Activated T-cell treated with anti-CD3 and anti-CD28 coated beads, Interleukin-2, amount 50 U/mL, for 72 hours (primary cell): Measurements from ENCODE around the gene STAT5A. TPM values are rescaled to one million over a fixed set of nuclear protein-coding genes. Genes with fewer than 3 reads are reported as not detected.

Experiments
- ATAC-seq, 2 donors: fragments of 150-1000 bp; cut with Tn5 transposase; replicated peaks in 1 of 2; 2 replicates each; pipeline ENCODE4 v1.10.0; 2021; ENCODE audit warnings: moderate library complexity in 2 of 2, mild to moderate bottlenecking in 1 of 2
- DNase-seq, 2 donors: peaks; one replicate each; pipeline ENCODE4 v3.0.0; 2021 to 2022; ENCODE audit warnings: mixed read lengths in 1 of 2
- H3K27ac Mint-ChIP-seq: one replicate; pipeline ENCODE4 v1.8.0; 2022; ENCODE audit warnings: mild to moderate bottlenecking, moderate library complexity, mixed read lengths
- H3K27me3 Mint-ChIP-seq: one replicate; pipeline ENCODE4 v1.8.0; 2022; ENCODE audit warnings: low read depth, mixed read lengths
- H3K36me3 Mint-ChIP-seq, 2 donors: one replicate each; pipeline ENCODE4 v1.8.0; 2022; ENCODE audit warnings: mixed read lengths in 2 of 2, mild to moderate bottlenecking in 1 of 2; ENCODE audit not compliant: insufficient read depth in 2 of 2
- H3K4me1 Mint-ChIP-seq: one replicate; pipeline ENCODE4 v1.8.0; 2022; ENCODE audit warnings: low read depth, mixed read lengths
- H3K4me3 Mint-ChIP-seq, 2 donors: one replicate each; pipeline ENCODE4 v1.8.0; 2022; ENCODE audit warnings: mild to moderate bottlenecking in 2 of 2, mixed read lengths in 2 of 2, moderate library complexity in 2 of 2
- H3K9me3 Mint-ChIP-seq, 2 donors: one replicate each; pipeline ENCODE4 v1.8.0; 2022; ENCODE audit warnings: mixed read lengths in 2 of 2
- total RNA-seq, 2 donors: library from RNA; stranded (reverse); gene quantifications; one replicate each; pipeline ENCODE4 v1.2.3, GENCODE V29; 2022

STAT5A gene
- total RNA-seq, 2 donors from 2014 or later = 243 to 264 TPM

- peak overlapping the region; percentile 43 for H3K27ac Mint-ChIP-seq
- H3K4me3 Mint-ChIP-seq = peak overlapping the region; percentile 7 to 21
- ATAC-seq = no peak
- peaks cover 0 to 7% of the 10 kb centered on the region in 2 donors for H3K36me3 Mint-ChIP-seq
- DNase-seq = no peak
- no peaks in the 10 kb centered on the region for H3K9me3 Mint-ChIP-seq
- H3K27me3 Mint-ChIP-seq = no peaks in the 10 kb centered on the region
- peaks cover 68% of the 10 kb centered on the region for H3K4me1 Mint-ChIP-seq
These were observed 5.7 kb upstream of the STAT5A start for GRCh38 chr17:42282478-42283080.

- no peak overlapping the region for H3K27ac Mint-ChIP-seq
- no peaks in the 10 kb centered on the region for H3K27me3 Mint-ChIP-seq
- no peak for DNase-seq
These were observed 4.9 kb upstream of the STAT5A start for GRCh38 chr17:42283241-42284023.

GRCh38 chr17:42284024-42284369, 4.3 kb upstream of the STAT5A start:
- DNase-seq = no peak
- no peaks in the 10 kb centered on the region for H3K27me3 Mint-ChIP-seq

More at GRCh38 chr17:42283241-42284023, 4.9 kb upstream of the STAT5A start:
- H3K4me3 Mint-ChIP-seq = no peak overlapping the region
- no peaks in the 10 kb centered on the region for H3K9me3 Mint-ChIP-seq
- peaks cover 64% of the 10 kb centered on the region for H3K4me1 Mint-ChIP-seq
- H3K36me3 Mint-ChIP-seq = peaks cover 0 to 5% of the 10 kb centered on the region in 2 donors
- ATAC-seq = no peak

GRCh38 chr17:42284566-42284965, 3.7 kb upstream of the STAT5A start:
- no peak for ATAC-seq
- peaks cover 68% of the 10 kb centered on the region for H3K4me1 Mint-ChIP-seq
- no peak for DNase-seq
- no peak overlapping the region for H3K27ac Mint-ChIP-seq
- H3K36me3 Mint-ChIP-seq = peaks cover 3 to 9% of the 10 kb centered on the region in 2 donors
- H3K4me3 Mint-ChIP-seq = no peak overlapping the region
- H3K27me3 Mint-ChIP-seq = no peaks in the 10 kb centered on the region
- H3K9me3 Mint-ChIP-seq = no peaks in the 10 kb centered on the region

More at GRCh38 chr17:42284024-42284369, 4.3 kb upstream of the STAT5A start:
- no peak for ATAC-seq
- Mint-ChIP-seq H3K36me3 (peaks cover under 1 to 5% of the 10 kb centered on the region in 2 donors), H3K4me1 (peaks cover 64% of the 10 kb centered on the region), H3K4me3 (no peak overlapping the region), H3K27ac (peak overlapping the region; percentile 24), H3K9me3 (no peaks in the 10 kb centered on the region)

GRCh38 chr17:42285346-42286050, 2.8 kb upstream of the STAT5A start:
- peak overlapping the region; percentile 27 for H3K27ac Mint-ChIP-seq
- no peaks in the 10 kb centered on the region for H3K27me3 Mint-ChIP-seq
- H3K4me1 Mint-ChIP-seq = peaks cover 77% of the 10 kb centered on the region
- H3K36me3 Mint-ChIP-seq = peaks cover 9 to 16% of the 10 kb centered on the region in 2 donors
- no peak for DNase-seq
- ATAC-seq = no peak
- H3K9me3 Mint-ChIP-seq = no peaks in the 10 kb centered on the region
- H3K4me3 Mint-ChIP-seq = peak overlapping the region; percentile 91 to 97

- Mint-ChIP-seq H3K4me1 (peaks cover 84% of the 10 kb centered on the region), H3K27ac (peak overlapping the region; percentile 98), H3K4me3 (peak overlapping the region; percentile 91 to 97), H3K36me3 (peaks cover 16 to 22% of the 10 kb centered on the region in 2 donors), H3K27me3 (no peaks in the 10 kb centered on the region), H3K9me3 (no peaks in the 10 kb centered on the region)
- DNase-seq = no peak
- ATAC-seq = no peak
These were observed 1.7 kb upstream of the STAT5A start for GRCh38 chr17:42286411-42287221.

- ATAC-seq (peak; percentile 56 to 62), DNase-seq (peak; percentile 63 to 74)
- Mint-ChIP-seq H3K9me3 (no peaks in the 10 kb centered on the region), H3K4me3 (peak overlapping the region; percentile 91 to 97), H3K27me3 (no peaks in the 10 kb centered on the region), H3K27ac (peak overlapping the region; percentile 98), H3K36me3 (peaks cover 19 to 30% of the 10 kb centered on the region in 2 donors), H3K4me1 (peaks cover 86% of the 10 kb centered on the region)
These were observed 857 bp upstream of the STAT5A start for GRCh38 chr17:42287305-42287976.

- Mint-ChIP-seq H3K27ac (peak overlapping the region; percentile 76), H3K9me3 (no peaks in the 10 kb centered on the region), H3K4me1 (peaks cover 85% of the 10 kb centered on the region), H3K27me3 (no peaks in the 10 kb centered on the region), H3K36me3 (peaks cover 24 to 35% of the 10 kb centered on the region in 2 donors), H3K4me3 (peak overlapping the region; percentile 91 to 96)
- peak; percentile 61 to 66 for DNase-seq
- peak; percentile 37 to 41 for ATAC-seq
These were observed 709 bp downstream of the STAT5A start for GRCh38 chr17:42288803-42289610.

- Mint-ChIP-seq H3K9me3 (no peaks in the 10 kb centered on the region), H3K27me3 (no peaks in the 10 kb centered on the region), H3K4me1 (peaks cover 85% of the 10 kb centered on the region), H3K36me3 (peaks cover 24 to 37% of the 10 kb centered on the region in 2 donors), H3K27ac (peak overlapping the region; percentile 76), H3K4me3 (peak overlapping the region; percentile 91 to 96)
- DNase-seq (peak; percentile 64 to 67), ATAC-seq (peak; percentile 24 to 34)
These were observed 1.4 kb downstream of the STAT5A start for GRCh38 chr17:42289611-42290181.

- Mint-ChIP-seq H3K27ac (peak overlapping the region; percentile 76), H3K4me1 (peaks cover 85% of the 10 kb centered on the region), H3K27me3 (no peaks in the 10 kb centered on the region), H3K36me3 (peaks cover 28 to 43% of the 10 kb centered on the region in 2 donors), H3K9me3 (no peaks in the 10 kb centered on the region), H3K4me3 (peak overlapping the region; percentile 91 to 96)
- ATAC-seq (no peak), DNase-seq (no peak)
These were observed 2.3 kb downstream of the STAT5A start for GRCh38 chr17:42290577-42290976.

GRCh38 chr17:42291129-42291528, 2.8 kb downstream of the STAT5A start:
- no peak for ATAC-seq
- no peak for DNase-seq
- peak overlapping the region; percentile 86 for H3K27ac Mint-ChIP-seq
- no peaks in the 10 kb centered on the region for H3K9me3 Mint-ChIP-seq
- no peaks in the 10 kb centered on the region for H3K27me3 Mint-ChIP-seq
- peaks cover 28 to 43% of the 10 kb centered on the region in 2 donors for H3K36me3 Mint-ChIP-seq
- peaks cover 80% of the 10 kb centered on the region for H3K4me1 Mint-ChIP-seq
- peak overlapping the region; percentile 91 to 96 for H3K4me3 Mint-ChIP-seq
